ENCODE results near the gene UFL1.

DNA sequence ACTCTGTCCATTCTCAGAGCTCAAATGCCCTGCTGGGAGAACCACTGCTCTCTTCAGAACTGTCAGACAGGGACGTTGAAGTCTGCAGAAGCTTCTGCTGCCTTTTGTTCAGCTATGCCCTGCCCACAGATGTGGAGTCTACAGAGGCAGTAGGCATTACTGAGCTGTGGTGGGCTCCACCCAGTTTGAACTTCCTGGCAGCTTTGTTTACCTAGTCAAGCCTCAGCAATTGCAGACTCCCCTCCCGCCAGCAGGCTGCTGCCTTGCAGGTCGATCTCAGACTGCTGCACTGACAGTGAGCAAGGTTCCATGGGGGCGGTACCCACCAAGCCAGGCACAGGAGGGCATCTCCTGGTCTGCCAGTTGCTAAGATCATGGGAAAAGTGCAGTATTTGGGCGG lies 21.8 kb upstream of the UFL1 start:
- TF ChIP-seq, protein P1, sequence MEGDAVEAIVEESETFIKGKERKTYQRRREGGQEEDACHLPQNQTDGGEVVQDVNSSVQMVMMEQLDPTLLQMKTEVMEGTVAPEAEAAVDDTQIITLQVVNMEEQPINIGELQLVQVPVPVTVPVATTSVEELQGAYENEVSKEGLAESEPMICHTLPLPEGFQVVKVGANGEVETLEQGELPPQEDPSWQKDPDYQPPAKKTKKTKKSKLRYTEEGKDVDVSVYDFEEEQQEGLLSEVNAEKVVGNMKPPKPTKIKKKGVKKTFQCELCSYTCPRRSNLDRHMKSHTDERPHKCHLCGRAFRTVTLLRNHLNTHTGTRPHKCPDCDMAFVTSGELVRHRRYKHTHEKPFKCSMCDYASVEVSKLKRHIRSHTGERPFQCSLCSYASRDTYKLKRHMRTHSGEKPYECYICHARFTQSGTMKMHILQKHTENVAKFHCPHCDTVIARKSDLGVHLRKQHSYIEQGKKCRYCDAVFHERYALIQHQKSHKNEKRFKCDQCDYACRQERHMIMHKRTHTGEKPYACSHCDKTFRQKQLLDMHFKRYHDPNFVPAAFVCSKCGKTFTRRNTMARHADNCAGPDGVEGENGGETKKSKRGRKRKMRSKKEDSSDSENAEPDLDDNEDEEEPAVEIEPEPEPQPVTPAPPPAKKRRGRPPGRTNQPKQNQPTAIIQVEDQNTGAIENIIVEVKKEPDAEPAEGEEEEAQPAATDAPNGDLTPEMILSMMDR (conservative IDR thresholded peaks at IDR 0.05; ENCODE audit: low read depth in 2 of 2), result no peak
- TF ChIP-seq EZH2phosphoT487 (IDR thresholded peaks at IDR 0.05; ENCODE audit: unreplicated experiment), result no peak
- no peak for TF ChIP-seq STAT1 (IDR thresholded peaks at IDR 0.05; ENCODE audit: unreplicated experiment)

Measured in GM23338 (cell line).